Stimulated activated CD4-positive, alpha-beta T cell treated with anti-CD3 and anti-CD28 coated beads, Interleukin-2, amount 100 ng/mL, for 4 hours (primary cell): ENCODE results near the gene MCCD1.

Experiments
- DNase-seq: peaks from one replicate; pipeline ENCODE4 v3.0.0-alpha.2; 2020; ENCODE audit warnings: low read depth

The MCCD1 gene

DNA sequence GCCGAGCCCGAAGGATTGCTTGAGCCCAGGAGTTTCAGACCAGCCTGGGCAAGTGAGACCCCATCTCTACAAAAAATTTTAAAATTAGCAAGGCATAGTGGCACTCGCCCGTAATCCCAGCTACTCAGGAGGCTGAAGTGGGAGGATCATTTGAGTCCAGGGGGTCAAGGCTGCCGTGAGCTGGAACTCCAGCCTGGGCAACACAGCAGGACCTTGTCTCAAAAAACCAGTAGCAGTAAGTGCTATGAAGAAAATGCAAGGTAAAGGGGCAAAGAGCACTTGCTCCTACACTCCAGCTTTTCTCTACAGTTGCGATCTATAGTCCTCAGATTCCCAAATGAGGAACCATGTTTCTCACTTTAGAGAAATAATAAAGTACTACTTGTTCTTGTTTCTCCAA, 14.9 kb downstream of the MCCD1 start:
- no peak for DNase-seq

DNA sequence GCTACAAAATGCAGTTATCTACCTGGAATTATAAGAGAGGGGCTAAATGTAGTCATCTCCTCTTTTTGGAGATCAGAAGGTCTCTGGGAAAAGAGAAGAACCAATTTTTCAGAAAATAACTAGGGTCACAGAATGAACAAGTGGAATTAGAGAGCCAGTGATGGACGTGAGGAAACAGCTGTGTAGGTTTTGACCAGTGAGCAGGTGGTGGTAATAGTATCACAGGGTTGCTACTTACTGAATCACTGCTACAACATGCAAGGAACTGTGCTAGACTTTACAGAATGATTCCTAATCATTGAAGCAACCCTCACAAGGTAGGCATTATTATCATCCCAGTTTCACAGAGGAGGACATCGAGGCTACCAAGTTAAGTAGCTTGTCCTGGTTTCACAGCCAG, 15.9 kb downstream of the MCCD1 start:
- no peak for DNase-seq

DNA sequence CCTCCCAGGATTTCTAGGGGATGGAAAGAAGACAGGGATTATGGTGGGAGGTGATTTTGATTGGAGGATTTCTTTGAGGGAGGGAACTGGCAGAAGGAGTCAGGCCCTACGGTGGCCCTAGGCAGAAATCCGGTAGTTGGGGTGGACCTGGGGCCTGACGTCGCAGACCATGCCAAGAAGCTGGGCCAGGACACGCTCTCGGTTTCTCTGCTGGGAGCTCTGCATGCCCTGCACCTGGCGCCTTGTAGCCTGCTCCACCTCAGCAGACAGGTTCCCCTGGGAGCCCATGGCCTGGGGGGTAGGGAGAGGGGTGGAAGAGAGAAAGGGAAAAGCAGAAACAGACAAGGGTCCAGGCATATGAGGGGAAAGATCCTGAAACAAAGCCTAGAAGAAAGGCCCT, 16.5 kb downstream of the MCCD1 start:
- no peak for DNase-seq

DNA sequence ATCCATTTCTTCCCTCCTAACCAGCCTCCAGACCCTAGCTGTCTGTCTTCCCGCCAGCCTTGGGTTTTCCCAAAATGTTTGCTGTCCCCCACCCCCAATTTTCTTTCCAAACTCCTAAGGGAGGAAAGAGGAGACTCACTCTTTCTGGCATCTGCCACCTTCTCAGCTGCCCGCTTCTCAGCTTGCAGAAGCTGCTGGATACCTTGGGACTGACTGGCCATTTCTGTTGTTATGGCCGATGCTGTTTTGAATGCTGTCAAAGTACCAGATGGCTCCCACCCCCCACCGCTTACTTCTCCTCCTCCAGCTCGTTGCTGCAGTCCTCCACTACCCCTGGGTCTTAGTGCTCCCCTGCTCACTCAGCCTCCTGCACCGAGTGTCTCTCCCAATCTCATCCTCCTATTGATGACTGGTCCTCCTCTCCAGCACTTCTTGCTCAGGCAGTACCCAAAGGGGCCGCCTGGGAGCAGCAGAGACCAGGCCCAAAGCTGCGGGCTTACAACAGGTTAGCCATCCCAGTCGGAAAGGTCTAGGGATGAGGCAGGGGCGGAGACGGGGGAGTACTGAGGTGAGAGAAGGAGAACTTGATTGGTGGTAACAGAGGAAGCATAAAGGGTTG, 17.7 kb downstream of the MCCD1 start, which contains the start of gene ATP6V1G2:
Gene ATP6V1G2 (minus strand): TSS at position 270 of the 619 bp plus-strand sequence. CDS start 49 bp downstream, at position 221.
- DNase-seq: peak; percentile 77

DNA sequence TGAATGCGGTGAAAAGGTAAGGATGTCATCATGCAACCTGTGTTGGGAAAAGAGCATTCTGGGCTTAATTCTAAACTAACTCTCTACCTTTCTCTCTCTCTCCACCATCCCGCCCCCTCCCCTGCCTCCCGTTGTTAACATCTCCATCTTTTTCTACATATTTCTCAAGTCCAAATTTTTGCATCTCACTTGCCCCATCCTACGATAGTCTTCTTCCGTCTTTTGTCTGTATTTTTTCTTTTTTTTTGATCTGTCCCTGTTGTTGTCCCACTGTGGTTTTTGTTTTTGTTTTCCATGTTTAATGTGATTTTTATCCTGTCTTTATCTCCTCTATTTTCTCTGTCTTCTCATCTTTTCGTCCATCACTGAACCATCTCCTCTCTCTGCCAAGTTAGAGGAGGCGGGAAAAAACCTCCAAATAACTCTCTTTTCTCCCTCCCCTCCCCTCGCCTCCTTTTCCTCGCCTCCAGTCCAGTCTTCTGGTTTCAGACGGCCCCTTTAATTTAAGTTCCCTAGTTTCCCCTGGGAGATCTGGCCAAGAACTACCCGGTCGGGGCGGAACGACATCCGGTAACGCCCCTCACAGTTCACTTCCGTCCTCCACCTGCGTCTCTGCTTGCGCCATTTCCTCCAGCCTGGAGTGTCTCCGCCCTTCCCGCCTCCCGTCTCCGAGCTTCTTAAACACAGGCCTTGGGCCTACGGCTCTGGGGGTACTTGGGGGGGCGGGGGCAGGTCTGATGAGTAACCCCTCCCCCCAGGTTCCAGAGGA, 18.4 kb downstream of the MCCD1 start, which contains the start of gene NFKBIL1:
Gene NFKBIL1 (plus strand): TSS at position 651 of the 769 bp plus-strand sequence. CDS start 87 bp downstream, at position 738.
- peak; percentile 87 for DNase-seq

DNA sequence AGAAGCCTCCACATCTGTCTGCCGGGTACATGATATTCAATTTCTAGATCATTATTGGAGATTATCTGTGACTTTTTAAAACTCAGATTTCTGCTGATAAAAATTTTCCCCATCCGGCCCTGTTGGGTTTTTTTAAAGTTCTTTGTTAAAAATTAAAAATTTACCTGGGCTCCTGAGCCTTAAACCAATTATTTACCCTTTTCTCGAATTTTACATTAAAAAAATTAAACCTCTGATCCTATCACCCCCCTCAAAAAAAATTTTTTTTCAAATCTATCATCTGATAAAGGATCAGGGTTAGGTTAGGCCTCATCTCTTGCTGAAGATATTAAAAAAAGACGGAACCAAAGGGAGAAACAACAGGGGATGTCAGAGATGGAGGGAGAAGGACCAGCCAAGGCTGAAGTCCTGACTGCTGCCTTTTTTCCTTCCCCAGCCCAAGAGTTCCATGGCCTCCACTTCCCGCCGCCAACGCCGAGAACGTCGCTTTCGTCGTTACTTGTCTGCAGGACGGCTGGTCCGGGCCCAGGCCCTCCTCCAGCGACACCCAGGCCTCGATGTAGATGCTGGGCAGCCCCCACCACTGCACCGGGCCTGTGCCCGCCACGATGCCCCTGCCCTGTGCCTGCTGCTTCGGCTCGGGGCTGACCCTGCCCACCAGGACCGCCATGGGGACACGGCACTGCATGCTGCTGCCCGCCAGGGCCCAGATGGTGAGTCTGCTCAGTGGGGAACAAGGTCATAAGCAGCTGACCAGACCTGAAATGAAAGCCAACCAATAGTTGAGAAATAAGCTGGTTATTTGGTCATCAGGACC, 19.2 kb downstream of the MCCD1 start:
- DNase-seq: no peak

DNA sequence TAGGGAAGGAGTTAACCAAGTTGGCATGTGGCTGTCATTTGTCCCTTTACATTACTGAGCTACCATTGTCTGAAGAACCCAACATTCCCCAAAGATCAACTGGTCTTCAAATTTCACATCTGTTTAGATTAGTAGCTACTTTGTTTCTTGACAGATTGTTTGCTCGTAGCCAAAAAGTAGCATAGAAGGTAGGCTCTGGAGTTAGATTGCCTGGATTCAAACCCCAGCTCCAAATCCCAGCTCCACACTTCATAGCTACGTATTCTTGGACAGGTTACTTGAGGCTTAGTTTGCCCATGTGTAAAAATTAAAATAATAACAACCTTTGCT, 19.7 kb downstream of the MCCD1 start:
- no peak for DNase-seq

DNA sequence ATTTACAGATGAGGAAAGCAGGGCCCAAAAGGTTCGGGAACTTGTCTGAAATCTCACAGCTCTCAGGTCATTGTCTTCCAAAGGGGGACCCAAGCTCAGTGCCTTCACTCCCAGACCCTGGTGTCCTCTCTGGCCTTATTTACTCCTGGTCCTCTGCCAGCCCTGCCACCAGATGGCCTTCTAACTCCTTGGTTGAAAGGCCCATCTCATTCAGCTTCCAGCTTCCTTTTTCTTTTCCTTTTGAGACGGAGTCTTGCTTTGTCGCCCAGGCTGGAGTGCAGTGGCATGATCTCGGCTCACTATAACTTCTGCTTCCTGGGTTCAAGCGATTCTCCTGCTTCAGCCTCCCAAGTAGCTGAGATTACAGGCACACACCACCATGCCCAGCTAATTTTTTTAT, 22.6 kb downstream of the MCCD1 start:
- DNase-seq: peak; percentile 63

DNA sequence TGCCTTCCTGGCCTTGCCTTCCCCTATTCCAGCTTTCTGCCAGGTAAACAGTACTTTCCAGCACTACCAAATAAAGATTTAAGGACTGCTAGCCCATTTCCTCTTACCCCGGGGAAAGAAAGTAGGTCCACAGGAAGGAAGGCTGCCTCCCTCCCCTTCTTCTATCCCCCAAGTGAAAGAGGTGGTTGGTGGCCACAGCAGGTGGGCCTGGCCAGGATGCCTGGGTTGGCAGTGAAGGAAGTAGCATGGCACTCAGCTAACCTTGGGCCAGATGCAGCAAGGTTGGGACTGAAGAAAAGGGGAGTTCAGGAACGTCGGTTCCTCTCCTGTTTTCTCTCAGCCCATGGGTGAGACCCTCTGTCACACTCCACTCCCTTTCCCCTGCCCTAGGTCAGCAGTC, 27.5 kb downstream of the MCCD1 start:
- no peak for DNase-seq

DNA sequence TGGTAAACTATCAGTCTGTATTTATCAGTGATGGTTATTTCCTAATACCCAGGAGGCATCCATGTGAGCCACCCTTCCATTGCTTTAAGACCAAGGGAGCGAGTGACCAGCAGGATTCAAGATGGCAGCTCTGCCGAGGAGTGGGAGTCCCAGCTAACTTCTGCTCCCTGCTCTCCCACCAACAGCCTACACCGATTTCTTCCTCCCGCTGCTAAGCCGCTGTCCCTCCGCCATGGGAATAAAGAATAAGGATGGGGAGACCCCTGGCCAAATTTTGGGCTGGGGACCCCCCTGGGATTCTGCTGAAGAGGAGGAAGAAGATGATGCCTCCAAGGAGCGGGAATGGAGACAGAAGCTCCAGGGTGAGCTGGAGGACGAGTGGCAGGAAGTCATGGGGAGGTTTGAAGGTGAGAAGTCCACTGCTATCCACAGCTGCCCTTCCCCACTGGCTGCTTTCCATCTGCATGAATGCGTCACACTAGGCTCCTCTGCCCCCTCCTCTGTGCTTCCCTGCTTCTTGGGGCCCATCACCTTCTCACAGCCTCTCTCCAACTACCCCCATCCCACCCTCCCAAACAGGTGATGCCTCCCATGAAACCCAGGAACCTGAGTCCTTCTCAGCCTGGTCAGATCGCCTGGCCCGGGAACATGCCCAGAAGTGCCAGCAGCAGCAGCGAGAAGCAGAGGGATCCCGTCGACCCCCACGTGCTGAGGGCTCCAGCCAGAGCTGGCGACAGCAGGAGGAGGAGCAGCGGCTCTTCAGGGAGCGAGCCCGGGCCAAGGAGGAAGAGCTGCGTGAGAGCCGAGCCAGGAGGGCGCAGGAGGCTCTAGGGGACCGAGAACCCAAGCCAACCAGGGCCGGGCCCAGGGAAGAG, 28.9 kb downstream of the MCCD1 start:
- no peak for DNase-seq

DNA sequence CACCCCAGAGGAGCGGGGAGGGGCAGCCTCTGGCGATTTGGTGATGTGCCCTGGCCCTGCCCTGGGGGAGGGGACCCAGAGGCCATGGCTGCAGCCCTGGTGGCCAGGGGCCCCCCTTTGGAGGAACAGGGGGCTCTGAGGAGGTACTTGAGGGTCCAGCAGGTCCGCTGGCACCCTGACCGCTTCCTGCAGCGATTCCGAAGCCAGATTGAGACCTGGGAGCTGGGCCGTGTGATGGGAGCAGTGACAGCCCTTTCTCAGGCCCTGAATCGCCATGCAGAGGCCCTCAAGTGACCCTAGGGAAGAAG, 29.5 kb downstream of the MCCD1 start:
- no peak for DNase-seq

DNA sequence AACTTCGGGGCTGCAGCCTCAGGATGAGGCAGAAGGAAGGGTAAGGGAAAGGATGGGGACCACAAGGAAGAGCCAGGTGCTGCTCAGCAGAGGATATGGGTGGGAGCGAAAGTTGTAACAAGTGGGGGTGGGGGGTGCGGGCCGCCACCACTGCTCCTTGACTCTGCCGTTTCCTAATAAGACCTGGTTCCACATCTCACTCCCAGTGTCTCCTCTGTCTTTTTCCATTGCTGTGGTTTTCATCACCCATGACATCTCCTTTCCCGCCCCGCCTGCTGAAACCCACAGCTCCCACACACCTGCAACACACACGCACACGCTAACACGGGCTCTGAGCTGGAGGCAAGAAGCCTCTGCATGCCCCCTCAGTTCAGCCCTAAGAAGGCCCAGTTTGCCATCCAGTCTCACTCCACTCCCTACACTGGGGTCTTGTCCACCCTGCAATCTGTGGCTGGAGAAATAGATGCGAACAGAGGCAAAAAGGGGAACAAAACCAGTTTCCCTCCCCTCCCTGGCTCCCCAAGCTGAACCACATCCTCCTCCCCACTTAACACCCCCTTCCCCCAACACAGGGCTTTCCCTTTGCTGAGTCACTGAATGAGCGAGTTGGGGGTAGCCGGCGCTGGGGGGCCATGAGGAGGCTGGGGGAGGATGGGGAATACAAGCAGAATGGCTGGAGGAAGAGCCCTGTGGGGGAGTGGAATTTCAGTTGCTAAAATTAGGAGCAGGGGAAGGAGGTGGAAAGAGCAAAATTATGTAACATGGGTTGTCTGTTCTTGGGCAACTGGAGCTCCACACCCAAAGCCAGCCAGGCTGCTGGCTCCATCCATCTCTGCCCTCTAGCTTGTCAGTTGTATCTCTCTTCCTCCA, 30.1 kb downstream of the MCCD1 start:
- DNase-seq: peak; percentile 77

DNA sequence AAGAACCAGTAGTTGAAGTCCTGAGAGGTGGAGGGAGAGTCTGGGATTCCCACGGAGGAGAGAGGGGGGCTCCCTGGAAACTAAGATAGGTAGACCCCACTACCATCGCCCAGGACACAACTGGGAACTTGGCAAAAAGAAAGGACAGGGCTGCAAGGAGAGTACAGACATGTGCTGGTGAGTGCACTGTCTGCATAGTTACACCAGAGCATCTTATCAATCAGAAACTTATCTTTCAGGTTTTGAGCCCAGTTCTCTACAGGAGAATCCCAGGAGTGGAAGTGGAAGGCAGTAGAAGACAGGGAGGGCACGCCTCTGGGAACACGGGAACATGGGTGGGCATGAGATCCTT, 30.8 kb downstream of the MCCD1 start:
- DNase-seq: no peak

DNA sequence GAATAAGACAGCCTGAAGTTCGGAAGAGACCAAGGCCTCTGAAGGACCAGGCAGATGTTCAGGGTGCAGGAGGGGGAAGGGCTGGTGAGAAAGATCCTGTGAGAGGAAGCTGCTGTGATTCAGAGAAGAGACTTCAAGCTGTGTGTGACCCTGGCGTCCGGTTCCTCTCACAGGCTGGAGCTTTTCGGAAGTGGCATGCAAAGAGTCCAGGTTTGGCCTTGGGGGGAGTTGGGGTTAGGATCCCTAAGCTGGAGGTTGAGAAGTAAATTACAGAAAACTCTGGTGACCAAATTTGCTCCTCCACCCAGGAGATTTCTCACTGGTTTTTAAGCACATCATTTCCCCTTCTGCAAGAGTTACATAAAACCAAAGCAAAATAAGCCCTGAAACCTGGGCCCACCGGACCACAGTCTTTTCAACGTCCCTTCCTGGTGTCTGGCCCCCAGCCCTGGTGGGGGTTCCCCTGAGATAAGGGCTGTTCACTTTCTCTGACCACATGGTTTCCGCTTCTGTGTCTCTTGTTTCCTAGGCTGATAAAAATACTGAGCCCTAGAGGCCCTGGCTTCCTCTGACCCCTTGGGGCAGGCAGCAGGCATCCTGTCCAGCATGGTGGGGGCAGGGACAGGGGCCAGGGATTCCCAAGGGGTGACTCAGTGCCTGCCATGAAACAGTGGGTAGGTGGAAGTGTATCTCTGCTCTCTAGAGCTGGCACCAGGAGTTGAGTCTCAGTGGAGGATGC, 31.4 kb downstream of the MCCD1 start:
- no peak for DNase-seq

DNA sequence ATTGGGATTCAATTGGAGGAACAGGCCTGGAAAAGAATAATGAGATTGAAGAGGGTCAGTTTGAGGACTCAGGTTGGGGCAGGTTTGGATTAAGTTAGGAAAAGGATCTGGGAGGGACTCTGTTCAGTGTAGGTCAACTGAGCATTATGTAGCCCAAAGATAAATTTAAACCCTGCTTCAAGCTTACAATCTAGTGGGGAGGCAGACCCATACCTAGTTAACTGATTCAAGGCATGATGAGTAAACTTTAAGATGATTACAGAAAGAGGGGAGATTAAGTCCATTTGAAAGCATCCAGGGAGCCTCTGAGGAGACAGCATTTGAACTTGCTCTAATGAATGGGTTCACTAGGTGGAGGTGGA, 31.9 kb downstream of the MCCD1 start:
- DNase-seq: no peak

DNA sequence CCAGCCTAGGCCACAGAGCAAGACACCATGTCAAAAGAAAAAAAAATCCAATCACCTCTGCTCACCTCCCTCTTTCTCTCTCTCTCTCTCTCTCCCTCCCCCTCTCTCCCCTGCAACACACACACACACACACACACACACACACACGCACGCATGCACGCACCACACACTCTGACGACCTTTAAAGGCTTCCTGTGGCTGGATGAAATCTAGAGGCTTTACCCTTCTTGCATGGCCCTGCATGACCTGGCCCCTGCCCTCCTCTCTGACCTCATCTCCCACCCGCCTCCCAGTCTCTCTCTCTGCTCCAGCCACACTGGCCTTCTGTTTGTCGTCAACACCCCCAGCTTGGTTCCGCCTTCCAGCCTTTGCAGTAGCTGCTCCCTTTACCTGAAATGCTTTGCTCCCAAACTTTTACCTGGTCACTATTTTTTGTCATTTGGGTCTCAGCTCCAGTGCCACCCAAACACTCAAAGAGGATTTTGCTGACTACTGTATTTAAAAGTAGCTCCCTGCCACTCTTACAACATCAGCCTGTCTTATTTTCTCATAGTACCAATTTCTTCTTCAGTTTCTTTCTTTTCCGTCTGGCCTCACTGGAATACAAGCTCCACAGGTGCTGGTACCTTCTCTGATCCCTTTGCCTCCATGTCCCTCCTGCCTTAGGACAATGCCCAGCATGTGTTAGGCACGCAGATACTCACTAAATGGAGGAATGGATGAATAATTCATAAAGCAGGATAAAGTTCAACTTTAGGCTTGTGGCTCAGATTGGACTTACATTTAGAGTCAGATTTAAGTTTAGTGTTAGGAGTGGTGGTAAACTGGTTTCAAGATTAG, 39.0 kb downstream of the MCCD1 start:
- DNase-seq: no peak

DNA sequence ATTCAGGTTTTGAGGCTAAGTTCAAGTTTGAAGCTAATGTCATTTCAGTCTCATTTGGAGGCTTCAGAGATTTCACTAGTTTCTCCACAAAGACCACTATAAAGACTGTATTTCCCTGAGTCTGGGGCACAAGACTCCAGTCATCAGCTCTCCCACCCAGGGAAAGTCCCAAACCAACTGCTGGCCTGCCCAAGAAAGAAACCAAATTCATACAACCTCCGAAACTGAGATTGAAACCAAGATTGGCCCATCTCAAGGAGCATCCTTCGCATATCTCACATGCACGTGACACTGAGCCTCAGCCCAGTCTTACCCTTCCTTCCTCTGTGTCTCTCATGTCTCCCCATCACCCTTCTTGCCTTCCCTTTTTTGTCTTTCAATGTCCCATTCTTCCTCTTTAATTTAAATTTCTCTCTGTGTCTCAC, 39.8 kb downstream of the MCCD1 start:
- peak; percentile 67 for DNase-seq

DNA sequence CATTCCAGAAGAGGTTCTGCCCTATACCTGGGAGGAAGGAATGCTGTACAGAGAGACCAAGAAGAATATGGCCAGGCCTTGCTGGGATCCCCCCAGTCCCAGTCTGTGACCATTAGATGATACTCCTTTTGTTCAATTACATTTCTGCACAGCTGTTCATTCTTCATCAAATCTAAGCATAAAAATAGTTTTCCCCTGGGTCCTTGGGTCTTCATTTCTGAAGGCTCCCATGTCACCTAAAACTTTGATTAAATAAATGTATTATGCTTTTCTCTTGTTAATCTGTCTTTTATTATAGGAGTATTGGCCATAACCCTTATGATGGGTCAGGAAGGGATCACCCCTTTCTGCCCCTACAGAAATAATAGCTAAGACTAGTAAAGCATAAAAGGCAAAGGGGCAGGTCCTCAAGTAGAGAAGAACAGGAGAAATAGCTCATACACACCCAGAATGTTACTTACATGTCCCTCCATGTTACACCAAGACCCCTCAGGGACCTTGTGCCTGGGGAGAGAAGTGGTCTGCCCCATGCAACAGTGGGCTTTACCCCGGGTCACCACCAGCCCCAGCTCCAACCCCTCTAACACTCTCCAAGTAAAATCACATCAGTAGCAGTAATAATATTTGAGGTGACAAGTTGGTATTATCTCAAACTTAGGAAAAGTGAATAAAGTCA, 41.2 kb downstream of the MCCD1 start:
- DNase-seq: no peak
